Prostate gland (tissue), 2 donors: ENCODE data around the gene CHPF.

Source experiments
- CTCF ChIP-seq, 4 experiments: fragments of 200-600 bp in 2 of 4; fragments of 450-650 bp in 2 of 4; sonication (generic) in 2 of 4; IDR thresholded peaks; 1 replicate in 3 of 4; 2 replicates in 1 of 4; pipeline ENCODE4 v1.5.1; 2016 to 2019; ENCODE audit warnings: antibody characterized with exemption in 4 of 4, mild to moderate bottlenecking in 2 of 4, moderate library complexity in 2 of 4
- POLR2A ChIP-seq: fragments of 450-650 bp; IDR thresholded peaks from one replicate; pipeline ENCODE4 v1.6.1; 2016; ENCODE audit warnings: antibody characterized with exemption, mild to moderate bottlenecking

DNA sequence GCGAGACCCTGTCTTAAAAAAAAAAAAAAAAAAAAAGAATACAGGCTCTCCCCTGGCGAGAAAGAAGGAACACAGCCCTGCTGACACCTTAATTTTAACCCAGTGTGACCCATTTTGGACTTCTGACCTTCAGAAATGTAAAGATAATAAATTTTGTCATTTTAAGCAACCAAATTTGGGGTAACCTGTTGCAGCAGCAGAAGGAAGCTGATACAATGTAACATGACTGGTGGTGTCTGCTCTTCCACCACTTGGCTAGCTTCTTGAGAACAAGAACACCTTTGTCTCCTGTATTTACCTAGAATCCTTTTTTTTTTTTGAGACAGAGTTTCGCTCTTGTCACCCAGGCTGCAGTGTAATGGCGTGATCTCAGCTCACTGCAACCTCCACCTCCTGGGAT, 47.5 kb upstream of the CHPF start:
- TF ChIP-seq POLR2A (no peak), CTCF (IDR thresholded peaks at IDR 0.05) (no peak)
